Measurements from ENCODE around the gene WWOX. TPM values are rescaled to one million over a fixed set of nuclear protein-coding genes. Genes with fewer than 3 reads are reported as not detected.

WWOX gene
- total and polyA plus RNA-seq, 2 donors (not counting 1 experiment from before 2014, with no cell fraction given): 10.5 to 42.3 TPM

- H3K9me3 ChIP-seq (ENCODE audit: control extremely low read depth in 1 of 3, control insufficient read depth in 2 of 3, insufficient read depth in 1 of 3, low read length in 2 of 3): no peaks in the 10 kb centered on the region
- no peak for ATAC-seq (ENCODE audit: low read depth)
- no peaks in the 10 kb centered on the region for H3K4me1 ChIP-seq (ENCODE audit: control insufficient read depth in 2 of 2, insufficient read depth in 2 of 2, low read length in 2 of 2)
- no peak overlapping the region for H2AFZ ChIP-seq (ENCODE audit: insufficient read depth, low read depth, low read length, poor library complexity, severe bottlenecking)
- H3K9ac ChIP-seq (ENCODE audit: low read length): no peak overlapping the region
- H3K27me3 Mint-ChIP-seq: no peaks in the 10 kb centered on the region
- no peaks in the 10 kb centered on the region for H3K27me3 ChIP-seq (replicated peaks in 1 of 4; ENCODE audit: control extremely low read depth in 1 of 4, control insufficient read depth in 3 of 4, insufficient read depth in 4 of 4, low read length in 3 of 4)
- 100% methylated on average over 3 of the region's 4 CpGs for WGBS (ENCODE audit: insufficient coverage)
- H3K4me2 ChIP-seq (replicated peaks; ENCODE audit: low read depth, low read length, poor library complexity, severe bottlenecking): no peak overlapping the region
- no peaks in the 10 kb centered on the region for H4K20me1 ChIP-seq (ENCODE audit: control insufficient read depth, insufficient read depth, low read length, poor library complexity, severe bottlenecking)
- no peak overlapping the region for H3K4me3 Mint-ChIP-seq
- no peaks in the 10 kb centered on the region for H3K79me2 ChIP-seq (ENCODE audit: control insufficient read depth, insufficient read depth, low read length)
- TF ChIP-seq EZH2 (IDR thresholded peaks at IDR 0.05; ENCODE audit: borderline replicate concordance, insufficient read depth, low read depth, low read length, poor library complexity, severe bottlenecking): no peak
- TF ChIP-seq, protein P1, sequence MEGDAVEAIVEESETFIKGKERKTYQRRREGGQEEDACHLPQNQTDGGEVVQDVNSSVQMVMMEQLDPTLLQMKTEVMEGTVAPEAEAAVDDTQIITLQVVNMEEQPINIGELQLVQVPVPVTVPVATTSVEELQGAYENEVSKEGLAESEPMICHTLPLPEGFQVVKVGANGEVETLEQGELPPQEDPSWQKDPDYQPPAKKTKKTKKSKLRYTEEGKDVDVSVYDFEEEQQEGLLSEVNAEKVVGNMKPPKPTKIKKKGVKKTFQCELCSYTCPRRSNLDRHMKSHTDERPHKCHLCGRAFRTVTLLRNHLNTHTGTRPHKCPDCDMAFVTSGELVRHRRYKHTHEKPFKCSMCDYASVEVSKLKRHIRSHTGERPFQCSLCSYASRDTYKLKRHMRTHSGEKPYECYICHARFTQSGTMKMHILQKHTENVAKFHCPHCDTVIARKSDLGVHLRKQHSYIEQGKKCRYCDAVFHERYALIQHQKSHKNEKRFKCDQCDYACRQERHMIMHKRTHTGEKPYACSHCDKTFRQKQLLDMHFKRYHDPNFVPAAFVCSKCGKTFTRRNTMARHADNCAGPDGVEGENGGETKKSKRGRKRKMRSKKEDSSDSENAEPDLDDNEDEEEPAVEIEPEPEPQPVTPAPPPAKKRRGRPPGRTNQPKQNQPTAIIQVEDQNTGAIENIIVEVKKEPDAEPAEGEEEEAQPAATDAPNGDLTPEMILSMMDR (IDR thresholded peaks at IDR 0.05): no peak
- no peak overlapping the region for H3K27ac Mint-ChIP-seq
- H3K36me3 ChIP-seq (replicated peaks in 1 of 2; ENCODE audit: control extremely low read depth in 1 of 2, control insufficient read depth in 1 of 2, extremely low read depth in 1 of 2, insufficient read depth in 2 of 2, low read length in 1 of 2): no peaks in the 10 kb centered on the region
- H3K9me3 Mint-ChIP-seq (ENCODE audit: insufficient read depth): no peaks in the 10 kb centered on the region
- POLR2A ChIA-PET: no interaction called here
- no peaks in the 10 kb centered on the region for H3K4me1 Mint-ChIP-seq
- H3K4me3 ChIP-seq (ENCODE audit: control extremely low read depth in 1 of 5, extremely low read depth in 1 of 5, insufficient read depth in 1 of 5, low read depth in 2 of 5, low read length in 4 of 5): no peak overlapping the region
- CTCF ChIA-PET: no interaction called here
- DNase-seq: no peak
- no peak overlapping the region for H3K27ac ChIP-seq (ENCODE audit: low read length in 2 of 2)
- intact Hi-C loops (cut with micrococcal nuclease): no loop called here
These were observed 195.2 kb downstream of the WWOX start for GRCh38 chr16:78294538-78295225.

GRCh38 chr16:78297066-78297666 is 197.7 kb downstream of the WWOX start:
- Mint-ChIP-seq H3K4me3 (no peak overlapping the region), H3K27ac (no peak overlapping the region), H3K27me3 (no peaks in the 10 kb centered on the region), H3K4me1 (no peaks in the 10 kb centered on the region), H3K9me3 (ENCODE audit: insufficient read depth) (no peaks in the 10 kb centered on the region)
- H4K20me1 ChIP-seq (ENCODE audit: control insufficient read depth, insufficient read depth, low read length, poor library complexity, severe bottlenecking): no peaks in the 10 kb centered on the region
- intact Hi-C loops (cut with micrococcal nuclease): no loop called here
- TF ChIP-seq EZH2 (IDR thresholded peaks at IDR 0.05; ENCODE audit: borderline replicate concordance, insufficient read depth, low read depth, low read length, poor library complexity, severe bottlenecking): no peak
- TF ChIP-seq, protein P1 (IDR thresholded peaks at IDR 0.05): no peak
- H3K9me3 ChIP-seq (ENCODE audit: control extremely low read depth in 1 of 3, control insufficient read depth in 2 of 3, insufficient read depth in 1 of 3, low read length in 2 of 3): no peaks in the 10 kb centered on the region
- ChIA-PET CTCF (no interaction called here), POLR2A (no interaction called here)
- H3K9ac ChIP-seq (ENCODE audit: low read length): no peak overlapping the region
- H3K4me2 ChIP-seq (replicated peaks; ENCODE audit: low read depth, low read length, poor library complexity, severe bottlenecking): no peak overlapping the region
- H3K27me3 ChIP-seq (replicated peaks in 1 of 4; ENCODE audit: control extremely low read depth in 1 of 4, control insufficient read depth in 3 of 4, insufficient read depth in 4 of 4, low read length in 3 of 4): no peaks in the 10 kb centered on the region
- no peak overlapping the region for H3K27ac ChIP-seq (ENCODE audit: low read length in 2 of 2)
- no peak for ATAC-seq (ENCODE audit: low read depth)
- H3K79me2 ChIP-seq (ENCODE audit: control insufficient read depth, insufficient read depth, low read length): no peaks in the 10 kb centered on the region
- no peaks in the 10 kb centered on the region for H3K4me1 ChIP-seq (ENCODE audit: control insufficient read depth in 2 of 2, insufficient read depth in 2 of 2, low read length in 2 of 2)
- DNase-seq: no peak
- no peaks in the 10 kb centered on the region for H3K36me3 ChIP-seq (replicated peaks in 1 of 2; ENCODE audit: control extremely low read depth in 1 of 2, control insufficient read depth in 1 of 2, extremely low read depth in 1 of 2, insufficient read depth in 2 of 2, low read length in 1 of 2)
- 89% methylated on average over 4 of the region's 6 CpGs for WGBS (ENCODE audit: insufficient coverage)
- H3K4me3 ChIP-seq (ENCODE audit: control extremely low read depth in 1 of 5, extremely low read depth in 1 of 5, insufficient read depth in 1 of 5, low read depth in 2 of 5, low read length in 4 of 5): no peak overlapping the region
- no peak overlapping the region for H2AFZ ChIP-seq (ENCODE audit: insufficient read depth, low read depth, low read length, poor library complexity, severe bottlenecking)
